Activated T-helper 9 cell treated with anti-CD3 and anti-CD28 coated beads, Interleukin-2, amount 50 U/mL, for 16 hours (primary cell): Measurements from ENCODE around the gene ZNF182.
"Not testable (repeated sequence)": the region's sequence is repeated elsewhere in the genome, so short reads cannot be mapped to it uniquely, and the experiment has no call there.

Experiments used
- DNase-seq: peaks from one replicate; pipeline ENCODE4 v3.0.0-alpha.2; 2020; ENCODE audit warnings: low read depth

ZNF182 gene

DNA sequence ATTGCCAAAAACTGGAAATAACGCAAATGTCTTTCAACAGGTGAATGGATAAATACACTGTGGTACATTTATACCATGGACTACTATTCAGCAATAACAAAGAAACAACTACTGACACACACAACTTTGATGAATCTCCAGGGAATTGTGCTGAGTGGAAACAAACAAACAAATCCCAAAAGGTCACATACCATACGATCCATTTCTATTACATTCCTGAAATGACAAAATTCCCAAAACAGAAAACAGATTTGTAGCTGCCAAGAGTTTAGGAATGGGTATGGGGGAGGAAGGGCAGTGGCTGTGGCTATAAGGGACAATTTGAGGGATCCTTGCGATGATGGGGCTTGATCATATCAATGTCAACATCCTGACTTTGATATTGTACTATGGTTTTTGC lies 2.5 kb downstream of the ZNF182 start:
- no peak for DNase-seq

DNA sequence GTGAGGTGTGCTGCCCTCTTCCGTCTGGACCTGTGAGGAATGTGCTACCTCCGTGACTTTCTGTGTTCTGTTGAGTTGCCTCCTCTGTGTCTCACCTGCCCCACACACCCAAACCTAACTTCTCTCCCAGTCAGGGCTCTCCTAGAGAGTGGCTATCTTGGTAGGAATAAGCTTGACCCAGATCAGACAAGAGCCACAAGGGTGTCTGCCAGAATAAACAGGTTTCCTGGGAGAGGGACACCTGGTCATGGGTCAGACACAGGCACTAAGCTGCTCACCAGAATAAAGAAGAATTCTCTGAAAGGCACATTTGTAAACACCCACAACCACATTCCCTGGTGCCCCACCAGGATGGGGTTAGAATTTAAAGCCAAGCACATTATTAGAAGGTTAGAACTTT lies 11.1 kb downstream of the ZNF182 start:
- no peak for DNase-seq

DNA sequence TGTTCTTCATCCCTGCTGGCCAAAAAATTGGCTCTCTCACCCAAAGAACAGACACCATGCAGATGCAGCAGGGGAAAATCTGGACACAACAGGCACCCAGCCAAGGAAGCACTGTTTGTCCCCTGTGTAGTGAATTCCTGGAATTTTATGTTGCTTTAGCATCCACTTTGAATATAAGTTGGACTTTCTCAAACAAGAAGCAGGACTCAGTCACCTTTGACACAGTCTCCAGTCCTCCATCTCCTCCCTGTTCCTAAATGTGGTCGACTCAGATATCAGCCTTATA lies 11.8 kb downstream of the ZNF182 start:
- DNase-seq, result no peak

DNA sequence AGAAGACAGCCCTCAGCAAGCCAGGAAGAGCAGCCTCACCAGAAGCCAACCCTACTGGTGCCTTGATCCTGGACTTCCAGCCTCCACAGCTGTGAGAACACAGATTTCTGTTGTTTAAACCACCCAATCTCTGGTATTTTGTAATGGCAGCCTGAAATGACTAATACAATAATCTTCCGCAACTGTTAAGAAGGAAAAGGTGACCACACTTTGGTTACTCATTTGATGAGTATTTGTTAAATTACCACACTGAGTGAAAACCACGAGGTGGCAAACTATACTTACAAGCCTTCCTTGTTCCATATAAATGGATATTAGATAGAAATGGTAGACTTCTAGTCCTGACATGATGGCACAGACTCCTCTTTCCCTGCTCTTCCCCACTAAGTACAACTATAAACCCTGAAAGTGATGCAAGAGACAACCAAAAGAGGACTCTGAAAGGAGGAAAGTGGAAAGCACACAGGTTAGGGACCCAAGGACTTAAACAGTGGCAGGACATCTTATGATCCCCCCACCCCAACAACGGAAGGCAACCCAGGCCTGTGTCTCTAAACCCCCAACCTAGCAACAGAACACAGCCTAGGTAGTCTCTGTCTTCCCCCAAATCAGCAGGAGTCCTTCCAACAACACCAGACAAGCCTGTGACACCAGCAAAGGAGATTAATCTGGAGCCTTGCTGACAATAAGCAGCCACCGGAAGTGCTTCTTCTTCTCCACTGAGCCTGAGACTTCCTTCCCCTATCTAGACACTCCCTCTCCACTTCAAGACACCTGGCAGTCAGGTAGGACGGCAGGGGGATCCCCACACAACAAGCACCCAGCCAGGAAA lies 12.3 kb downstream of the ZNF182 start:
- no peak for DNase-seq

DNA sequence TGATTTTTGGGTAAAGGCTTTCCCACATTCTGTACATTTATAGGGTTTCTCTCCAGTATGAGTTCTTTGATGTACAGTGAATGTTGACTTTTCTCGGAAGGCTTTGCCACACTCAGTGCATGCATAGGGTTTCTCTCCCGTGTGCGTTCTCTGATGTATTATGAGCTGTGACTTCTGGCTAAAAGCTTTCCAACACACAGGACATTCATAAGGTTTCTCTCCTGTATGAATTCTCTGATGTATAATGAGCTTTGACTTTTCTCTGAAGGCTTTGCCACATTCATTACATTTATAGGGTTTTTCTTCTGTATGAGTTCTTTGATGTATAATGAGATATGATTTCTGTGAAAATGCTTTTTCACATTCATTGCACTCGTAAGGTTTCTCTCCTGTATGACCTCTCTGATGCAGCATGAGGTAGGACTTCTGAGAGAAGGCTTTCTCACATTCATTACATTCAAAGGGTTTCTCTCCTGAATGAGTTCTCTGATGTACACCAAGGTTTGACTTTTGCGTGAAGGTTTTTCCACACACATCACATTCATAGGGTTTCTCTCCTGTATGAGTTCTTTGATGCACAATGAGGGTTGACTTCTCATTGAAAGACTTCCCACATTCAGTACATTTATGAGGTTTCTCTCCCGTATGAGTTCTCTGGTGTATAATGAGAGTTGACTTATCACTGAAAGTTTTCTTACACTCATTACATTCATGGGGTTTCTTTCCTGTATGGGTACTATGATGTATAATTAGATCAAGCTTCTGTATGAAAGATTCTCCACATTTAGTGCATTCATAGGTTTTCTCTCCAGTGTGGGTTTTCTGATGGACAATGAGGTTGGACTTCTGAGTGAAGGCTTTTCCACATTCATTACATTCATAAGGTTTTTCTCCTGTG lies 27.3 kb downstream of the ZNF182 start:
- no peak for DNase-seq

DNA sequence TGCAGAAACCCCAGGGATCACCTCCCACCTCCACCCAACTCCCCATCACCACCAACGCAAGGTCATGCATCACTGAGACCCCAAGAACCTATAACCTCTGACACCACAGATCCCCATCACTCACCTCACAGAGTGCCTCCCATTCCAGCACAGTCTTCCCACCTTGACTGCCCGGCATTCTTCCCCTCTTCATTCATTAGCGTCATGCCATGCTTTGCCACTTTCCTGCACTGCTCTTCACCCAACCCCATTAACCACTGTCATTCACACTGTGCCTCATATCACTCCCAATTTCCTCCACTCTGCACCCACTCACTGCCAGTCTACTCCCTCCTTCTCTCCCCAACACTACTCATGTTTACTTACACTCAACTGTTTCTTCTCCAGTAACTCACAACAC lies 30.6 kb downstream of the ZNF182 start:
- no peak for DNase-seq

DNA sequence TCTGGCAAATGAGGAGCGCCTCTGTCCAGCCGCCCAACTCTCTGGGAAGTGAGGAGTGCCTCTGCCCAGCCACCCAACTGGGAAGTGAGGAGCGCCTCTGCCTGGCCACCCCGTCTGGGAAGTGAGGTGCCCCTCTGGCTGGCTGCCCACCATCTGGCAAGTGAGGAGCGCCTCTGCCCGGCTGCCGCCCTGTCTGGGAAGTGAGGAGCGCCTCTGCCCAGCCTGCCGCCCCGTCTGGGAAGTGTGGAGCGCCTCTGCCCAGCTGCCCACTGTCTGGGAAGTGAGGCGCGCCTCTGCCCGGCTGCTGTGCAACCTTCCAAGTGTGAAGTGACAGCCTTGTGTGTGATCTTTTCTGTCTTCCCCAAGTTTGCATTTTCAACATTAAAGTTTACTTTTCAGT lies 38.3 kb downstream of the ZNF182 start:
- DNase-seq, result not testable (repeated sequence)

DNA sequence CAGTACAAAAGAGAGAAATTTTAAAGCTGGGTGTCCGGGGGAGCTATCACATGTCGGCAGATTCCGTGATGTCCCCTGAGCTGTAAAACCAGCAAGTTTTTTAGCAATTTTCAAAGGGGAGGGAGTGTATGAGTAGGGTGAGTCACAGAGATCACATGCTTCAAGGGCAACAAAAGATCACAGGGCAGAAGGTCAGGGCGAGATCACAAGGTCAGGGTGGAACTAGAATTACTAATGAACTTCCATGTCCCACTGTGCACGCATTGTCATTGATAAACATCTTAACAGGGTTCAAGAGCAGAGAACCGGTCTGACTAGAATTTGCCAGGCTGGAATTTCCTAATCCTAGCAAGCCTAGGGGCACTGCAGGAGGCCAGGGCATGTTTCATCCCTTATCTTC lies 42.0 kb downstream of the ZNF182 start:
- not testable (repeated sequence) for DNase-seq

DNA sequence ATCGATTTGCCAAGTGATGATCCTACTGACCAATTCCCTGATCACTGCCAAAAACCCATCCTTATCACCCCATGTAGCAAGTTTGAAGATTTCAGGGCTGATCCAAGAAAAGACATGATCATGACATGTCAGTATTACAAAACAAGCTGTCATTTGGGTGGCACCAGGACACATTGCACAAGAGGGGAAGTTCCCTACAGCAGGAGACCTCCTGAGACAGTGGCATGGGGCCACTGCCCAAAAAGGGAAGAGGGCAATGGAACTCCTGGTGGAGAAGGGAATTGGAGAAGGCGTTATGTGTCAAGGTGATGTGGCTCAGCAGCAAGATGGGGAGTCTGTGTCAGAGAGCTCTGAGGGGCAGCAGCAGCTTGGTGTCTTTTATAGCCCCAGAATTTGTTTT lies 43.4 kb downstream of the ZNF182 start:
- no peak for DNase-seq

DNA sequence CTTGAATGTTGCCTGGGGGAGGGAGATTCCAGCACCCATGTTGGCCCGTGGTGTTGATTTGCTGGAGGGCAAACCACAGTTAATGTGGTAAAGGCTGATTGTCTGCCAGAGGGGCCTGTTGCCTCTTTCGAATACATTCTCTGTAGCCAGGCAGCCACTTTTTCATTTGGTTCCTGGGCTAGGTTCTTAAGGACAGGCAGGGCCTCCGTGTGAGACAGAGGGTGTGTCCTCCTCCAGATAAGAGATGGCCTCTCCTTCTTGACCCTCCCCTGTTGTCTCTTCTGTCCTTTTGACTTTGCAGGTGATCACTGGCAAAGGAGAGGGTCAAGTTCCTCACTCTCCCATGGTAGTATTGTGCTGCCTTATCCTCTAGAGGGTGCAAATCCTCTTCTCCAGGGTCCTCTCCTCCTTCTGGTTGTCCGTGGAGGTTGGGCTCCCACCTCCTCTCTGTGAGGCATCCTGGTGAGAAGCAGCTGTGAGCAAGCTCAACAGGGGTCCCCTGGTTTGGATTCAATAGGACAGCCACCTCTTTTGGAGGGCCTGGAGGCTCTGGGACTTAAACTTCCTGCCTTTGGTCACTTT lies 44.9 kb downstream of the ZNF182 start:
- DNase-seq, result no peak

DNA sequence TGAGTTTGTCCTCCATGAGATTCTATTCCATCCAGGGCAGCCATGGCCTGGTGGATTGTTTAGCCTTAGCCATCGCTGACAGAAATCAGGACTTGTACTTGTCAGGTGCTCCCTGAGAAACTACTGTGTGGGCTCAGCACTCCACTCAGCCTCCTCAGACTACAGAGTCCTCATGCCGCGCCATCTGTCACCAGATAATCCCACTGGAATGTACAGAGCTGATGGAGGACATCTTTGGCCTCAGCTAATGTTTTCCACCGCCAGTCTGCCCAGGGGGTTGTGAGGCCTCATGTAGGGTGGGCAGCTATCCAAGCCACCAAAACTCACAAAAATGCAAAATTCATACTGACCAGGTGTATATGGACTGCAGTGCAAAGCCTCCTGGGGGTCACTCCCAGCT lies 45.6 kb downstream of the ZNF182 start:
- not testable (repeated sequence) for DNase-seq

DNA sequence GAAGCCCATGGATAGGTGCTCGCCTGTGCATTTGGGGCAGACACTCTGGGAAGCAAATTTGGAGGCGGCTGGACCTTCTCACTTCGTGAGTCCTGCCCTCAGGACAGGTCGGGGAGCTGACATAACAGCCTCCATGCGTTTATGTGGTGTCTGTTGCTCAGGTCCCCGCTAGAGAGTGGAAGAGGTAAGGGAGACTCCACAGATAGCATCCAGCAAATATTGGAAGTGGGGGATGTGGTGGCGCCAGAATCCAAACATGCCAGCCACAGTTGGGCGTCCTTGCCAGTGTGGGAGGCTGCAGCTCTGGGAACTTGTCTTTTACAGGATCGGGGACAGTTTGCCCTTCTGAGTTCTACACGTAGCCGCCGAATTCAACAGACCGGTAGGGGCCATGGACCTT lies 47.8 kb downstream of the ZNF182 start:
- DNase-seq, result no peak

DNA sequence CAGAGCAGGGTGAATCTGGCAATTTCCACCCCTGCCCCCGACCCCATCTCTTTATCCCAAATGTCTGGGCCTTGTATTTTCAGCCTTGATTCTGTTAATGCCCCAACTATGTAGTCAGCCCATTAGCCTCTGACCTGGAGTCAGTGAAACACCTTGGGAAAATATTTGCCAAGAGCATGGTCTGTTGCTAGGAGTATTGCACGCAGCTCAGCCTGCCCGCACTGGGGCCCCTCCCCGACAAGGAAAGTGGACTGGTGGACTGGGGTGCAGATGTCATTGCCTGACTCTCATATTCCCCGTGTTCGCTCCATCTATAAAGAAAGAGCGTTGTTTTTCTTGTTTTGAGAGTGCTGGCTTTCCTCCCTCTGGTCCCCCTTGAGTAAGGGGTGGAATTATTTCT lies 48.5 kb downstream of the ZNF182 start:
- not testable (repeated sequence) for DNase-seq

DNA sequence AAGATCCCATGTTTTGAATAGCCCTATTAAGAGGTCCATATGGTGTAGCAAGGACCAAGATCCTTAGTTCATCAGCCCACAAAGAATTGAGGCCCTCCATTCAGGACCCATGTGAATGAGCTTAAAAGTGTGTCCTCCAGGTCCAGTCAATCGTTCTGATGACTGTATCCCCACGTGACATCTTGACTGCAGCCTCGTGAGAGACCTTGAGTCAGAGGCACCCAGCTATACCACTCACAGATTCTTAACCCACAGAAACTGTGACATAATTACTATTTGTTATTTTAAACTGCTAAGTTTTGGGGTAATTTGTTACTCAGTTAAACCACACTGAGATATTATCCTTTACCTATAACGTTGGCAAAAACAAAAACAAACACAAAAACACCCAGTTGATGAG lies 62.4 kb downstream of the ZNF182 start:
- no peak for DNase-seq

DNA sequence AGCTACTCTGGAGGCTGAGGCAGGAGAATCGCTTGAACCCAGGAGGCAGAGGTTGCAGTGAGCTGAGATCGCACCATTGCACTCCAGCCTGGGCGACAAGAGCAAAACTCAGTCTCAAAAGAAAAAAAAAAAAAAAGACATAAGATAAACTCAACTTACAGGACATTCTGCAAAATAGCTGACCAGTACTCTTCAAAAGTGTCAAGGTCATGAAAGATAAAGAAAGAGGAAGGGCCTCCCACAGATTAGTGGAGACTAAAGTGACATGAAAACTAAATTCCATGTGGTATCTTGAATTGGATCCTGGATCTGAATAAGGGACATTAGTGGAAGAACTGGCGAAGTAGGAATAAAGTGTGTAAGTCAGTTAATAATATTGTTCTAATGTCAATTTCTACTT lies 63.3 kb downstream of the ZNF182 start:
- no peak for DNase-seq

DNA sequence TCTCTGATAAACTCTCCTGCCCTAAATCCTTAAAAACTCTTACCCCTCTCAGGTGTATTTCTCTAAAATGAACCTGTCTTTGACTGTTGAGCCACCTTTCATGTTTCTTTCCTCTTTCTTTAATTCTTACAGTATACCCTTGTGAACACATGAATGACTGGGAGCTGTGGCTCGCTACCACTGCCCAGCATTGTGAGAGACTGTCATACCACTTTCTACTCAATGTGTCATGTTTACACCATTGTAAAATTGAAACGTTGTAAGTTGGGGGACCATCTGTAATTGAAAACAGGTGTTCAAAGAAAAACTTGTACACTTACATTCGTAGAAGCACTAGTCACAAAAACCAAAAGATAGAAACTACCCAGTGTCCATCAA lies 66.9 kb downstream of the ZNF182 start:
- DNase-seq, result no peak

DNA sequence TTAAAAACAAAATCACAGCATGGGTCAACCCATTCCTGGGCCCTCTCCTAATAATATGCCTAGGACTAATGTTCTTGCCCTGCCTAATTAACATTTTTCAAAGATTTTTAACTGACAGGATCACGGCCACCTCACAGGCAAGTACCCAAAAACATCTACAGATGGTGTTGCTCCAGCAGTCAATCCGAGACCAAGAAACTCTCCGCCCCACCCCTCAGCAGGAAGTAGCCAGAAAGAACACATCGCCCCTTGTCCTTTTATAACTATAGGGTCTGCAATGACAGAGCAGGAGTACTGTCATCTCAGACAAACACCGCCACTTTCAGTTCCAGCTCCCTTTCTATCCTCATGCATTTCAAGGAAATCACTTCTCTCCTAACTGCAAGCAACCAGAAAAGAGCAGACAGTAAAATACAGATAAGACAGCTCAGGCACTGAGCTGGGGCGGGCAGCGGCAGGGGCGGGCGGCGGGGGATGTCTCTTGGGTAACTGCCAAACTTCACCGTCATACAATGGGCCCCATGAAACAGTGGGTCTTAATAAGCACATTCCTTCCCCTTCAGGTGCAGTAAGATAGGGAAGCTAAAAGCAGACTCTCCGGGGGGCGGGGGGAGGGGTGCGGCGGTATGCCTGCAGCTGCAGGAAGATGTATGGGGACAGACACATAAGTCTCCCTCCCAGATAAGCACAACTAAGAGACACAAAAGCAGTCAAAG lies 67.4 kb downstream of the ZNF182 start:
- DNase-seq, result no peak

DNA sequence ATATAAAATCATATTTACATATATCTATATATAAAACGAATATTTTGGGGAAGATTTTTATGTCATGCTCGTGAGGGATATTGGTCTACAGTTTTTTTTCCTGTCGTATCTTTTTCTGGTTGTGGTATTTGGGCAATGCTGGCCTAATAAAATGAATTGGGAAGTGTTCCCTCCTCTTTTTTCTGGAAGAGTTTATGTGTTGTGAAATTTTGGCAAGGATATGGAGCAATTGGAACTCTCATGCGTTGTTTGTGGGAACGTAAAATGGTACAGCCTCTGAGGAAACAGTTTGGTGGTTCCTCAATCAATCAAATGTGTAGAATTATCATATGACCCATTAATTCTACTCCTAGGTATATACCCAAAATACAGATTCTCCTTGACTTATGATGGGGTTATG lies 69.8 kb downstream of the ZNF182 start:
- no peak for DNase-seq

DNA sequence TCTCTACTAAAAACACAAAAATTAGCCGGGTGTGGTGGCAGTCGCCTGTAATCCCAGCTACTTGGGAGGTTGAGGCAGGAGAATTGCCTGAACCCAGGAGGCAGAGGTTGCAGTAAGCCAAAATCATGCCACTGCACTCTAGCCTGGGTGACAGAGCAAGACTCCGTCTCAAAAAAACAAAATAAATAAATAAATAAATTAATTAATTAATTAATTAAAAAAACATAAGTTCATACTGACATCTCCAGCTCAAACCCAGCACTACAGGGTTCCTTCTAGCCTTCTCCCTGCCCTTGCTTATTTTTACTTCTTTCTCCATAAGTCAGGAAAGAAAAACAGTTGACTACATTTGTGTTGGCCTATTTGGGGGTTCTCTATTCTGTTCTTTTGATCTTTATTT lies 71.8 kb downstream of the ZNF182 start:
- DNase-seq, result not testable (repeated sequence)

DNA sequence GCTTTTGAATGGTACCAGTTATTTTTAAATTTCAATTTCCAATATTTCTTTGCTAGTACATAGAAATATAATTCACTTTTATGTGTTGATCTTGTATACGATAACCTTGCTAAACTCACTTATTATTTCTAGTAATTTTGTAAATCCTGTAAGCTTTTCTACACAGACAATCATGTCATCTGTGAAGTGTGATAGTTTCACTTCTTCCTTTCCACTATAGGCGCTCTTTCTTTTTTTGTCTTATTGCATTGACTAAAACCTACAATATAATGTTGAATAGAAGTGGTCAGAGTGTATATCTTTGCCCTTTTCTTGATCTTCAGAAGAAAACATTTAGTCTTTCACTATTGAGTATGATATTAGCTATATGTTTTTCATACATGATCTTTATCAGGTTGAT lies 76.6 kb downstream of the ZNF182 start:
- DNase-seq, result no peak
